Renal cortical epithelial cell (primary cell): ENCODE measurements around the gene EIF4G3. TPM values are rescaled to one million over a fixed set of nuclear protein-coding genes. Genes with fewer than 3 reads are reported as not detected.
"Not testable (repeated sequence)": the region's sequence is repeated elsewhere in the genome, so short reads cannot be mapped to it uniquely, and the experiment has no call there.

ENCODE experiments used
- DNase-seq: peaks from one replicate; pipeline ENCODE4 v3.0.0-alpha.2; 2011; ENCODE audit warnings: low read depth
- total RNA-seq: library from RNA; depleted of rRNA; stranded (reverse); fragments of >200 nt; gene quantifications from 2 replicates; pipeline ENCODE4 v1.2.3, GENCODE V29; 2014

The EIF4G3 gene
- total RNA-seq, 1 donor from 2014 or later = 95.3 TPM

GRCh38 chr1:21154717-21155116, 22.0 kb downstream of the EIF4G3 start:
- no peak for DNase-seq

- DNase-seq = no peak
Measured at GRCh38 chr1:21153388-21153787, 23.3 kb downstream of the EIF4G3 start.

GRCh38 chr1:21152423-21153100, 24.1 kb downstream of the EIF4G3 start:
- DNase-seq = no peak

DNA sequence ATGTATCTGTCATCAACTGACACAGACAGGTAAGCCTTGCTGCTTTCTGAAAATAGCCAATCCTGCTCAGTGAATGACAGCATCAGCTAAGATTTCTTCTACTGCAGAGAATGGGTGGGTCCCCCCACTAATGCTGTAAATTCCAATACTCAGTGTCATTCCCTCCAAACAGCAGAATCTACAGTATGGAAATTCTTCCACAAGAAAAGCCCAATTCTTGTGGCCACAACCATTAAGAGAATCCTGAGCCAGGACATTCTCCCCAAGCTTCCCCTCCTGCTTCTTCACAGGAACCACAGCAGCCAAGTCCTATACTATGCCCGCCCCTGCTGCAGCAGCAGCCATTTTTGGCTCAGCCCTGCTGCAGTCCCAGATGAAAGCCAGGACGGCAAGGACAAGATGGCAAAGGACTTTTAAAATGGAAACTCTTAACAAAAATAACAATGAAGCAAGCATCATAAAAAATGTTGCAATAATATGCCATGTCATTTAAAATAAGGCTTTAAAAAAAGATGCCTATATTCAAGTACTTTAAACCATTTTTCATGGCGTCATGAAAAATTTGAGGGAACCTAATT, 26.8 kb downstream of the EIF4G3 start:
- peak; percentile 78 for DNase-seq

DNA sequence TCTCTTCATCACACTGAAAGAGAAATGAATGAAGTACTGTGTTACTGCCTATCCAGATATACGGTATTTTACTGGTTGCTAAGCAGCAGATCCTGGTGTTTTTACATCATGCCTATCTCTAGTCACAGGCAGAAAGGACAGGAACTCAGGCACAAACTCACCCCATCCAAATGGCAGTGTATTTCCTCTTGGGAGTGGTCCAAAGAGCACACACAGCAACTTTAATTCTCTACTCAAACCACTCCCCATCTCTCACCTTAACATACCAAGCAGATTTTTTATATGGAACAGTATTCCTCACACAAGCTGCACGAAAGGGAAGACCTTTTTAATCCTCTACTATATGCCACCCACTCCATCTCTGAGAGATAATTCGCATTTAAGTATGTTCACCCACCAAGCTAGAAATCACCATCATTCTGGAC, 27.3 kb downstream of the EIF4G3 start:
- peak; percentile 63 for DNase-seq

GRCh38 chr1:21143752-21144151, 32.9 kb downstream of the EIF4G3 start:
- no peak for DNase-seq

DNA sequence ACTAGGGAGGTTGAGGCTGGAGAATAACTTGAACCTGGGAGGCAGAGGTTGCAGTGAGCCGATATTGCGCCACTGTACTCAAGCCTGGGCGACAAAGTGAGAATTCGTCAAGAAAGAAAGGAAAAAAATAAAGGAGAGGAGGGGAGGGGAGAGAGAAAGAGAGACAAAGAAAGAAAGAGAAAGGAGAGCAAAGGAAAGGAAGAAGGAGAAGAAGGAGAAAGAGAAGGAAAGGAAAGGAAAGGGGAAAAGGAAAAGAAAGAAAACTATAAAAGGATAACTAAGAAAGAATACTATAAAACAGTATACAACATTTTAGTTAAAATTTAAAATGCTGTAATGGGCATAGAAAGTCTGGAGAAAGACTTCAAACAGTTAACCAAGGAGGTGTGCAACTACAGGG, 33.6 kb downstream of the EIF4G3 start:
- DNase-seq = no peak

DNA sequence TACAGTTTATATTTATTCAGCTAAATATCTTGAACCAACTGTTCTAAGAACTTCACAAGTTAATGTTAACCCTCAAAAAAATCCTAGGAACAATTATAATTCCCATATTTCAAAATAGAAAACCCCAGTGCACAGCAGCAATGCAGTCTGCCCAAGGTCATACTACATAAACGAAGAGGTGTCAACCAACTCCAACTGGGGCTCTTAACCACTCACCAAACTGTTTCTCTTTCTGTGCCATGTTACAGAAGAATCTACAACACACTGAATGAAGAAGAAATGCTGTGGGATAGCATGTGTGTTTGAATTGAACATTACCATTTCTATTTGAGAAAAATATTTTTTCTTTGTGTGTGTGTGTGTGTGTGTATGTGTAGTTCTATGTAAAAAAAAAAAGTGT, 35.7 kb downstream of the EIF4G3 start:
- no peak for DNase-seq

- no peak for DNase-seq
Measured at GRCh38 chr1:21139601-21140000, 37.1 kb downstream of the EIF4G3 start.

- not testable (repeated sequence) for DNase-seq
Measured at GRCh38 chr1:21136344-21136743, 40.4 kb downstream of the EIF4G3 start.

GRCh38 chr1:21131200-21131599, 45.5 kb downstream of the EIF4G3 start:
- no peak for DNase-seq

DNA sequence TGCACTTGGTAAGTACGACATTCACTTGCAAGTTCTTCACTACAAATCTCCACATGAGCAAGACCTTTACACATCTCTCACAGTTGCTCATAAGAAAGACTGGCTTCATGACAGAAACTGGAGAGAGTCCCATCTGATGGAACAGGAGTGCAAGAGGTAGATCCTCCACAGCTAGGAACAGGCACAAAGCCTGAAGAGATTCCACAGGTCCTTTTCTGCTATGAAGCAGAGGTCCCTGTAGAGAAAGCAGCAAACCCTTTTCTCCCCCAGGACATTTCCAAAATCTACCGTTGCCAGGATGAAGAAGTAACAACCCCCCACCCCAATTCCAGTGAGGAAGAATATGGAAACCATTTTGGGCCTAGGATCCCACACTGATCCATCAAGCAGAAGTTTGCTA, 47.3 kb downstream of the EIF4G3 start:
- DNase-seq = no peak

DNA sequence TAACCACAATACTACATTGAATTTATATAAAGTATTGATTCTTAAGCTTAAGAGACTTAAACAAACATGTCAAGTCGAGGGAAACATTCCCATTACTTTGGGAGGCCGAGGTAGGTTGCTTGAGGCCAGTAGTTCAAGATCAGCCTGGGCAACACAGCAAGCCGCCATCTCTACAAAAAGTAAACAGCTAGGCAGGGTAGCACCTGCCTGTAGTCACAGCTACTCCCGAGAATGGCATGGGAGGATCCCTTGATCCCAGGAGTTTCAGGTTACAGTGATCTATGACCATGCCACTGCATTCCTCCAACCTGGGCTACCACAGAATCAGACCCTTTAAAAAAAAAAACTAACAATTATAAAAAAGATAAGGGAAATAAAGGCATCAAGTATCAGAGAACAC, 50.4 kb downstream of the EIF4G3 start:
- DNase-seq = no peak

DNA sequence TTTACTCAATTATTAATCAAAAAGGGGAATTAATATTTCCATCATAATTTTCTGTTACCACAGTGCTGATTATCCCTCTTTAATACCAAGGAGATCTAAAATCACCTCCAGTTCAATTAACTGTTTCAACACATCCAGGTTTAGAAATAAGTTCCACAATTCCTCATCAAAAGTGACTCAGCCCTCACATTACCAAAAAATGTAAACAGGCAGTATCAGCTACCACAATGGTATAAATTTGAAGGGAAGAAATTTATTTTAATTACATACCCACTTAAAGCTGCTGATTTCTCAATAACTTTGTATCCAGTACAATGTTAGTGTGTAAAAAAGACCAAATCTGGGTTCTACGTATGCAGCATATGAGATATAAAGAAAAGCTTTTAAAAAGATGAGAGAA, 51.9 kb downstream of the EIF4G3 start:
- peak; percentile 30 for DNase-seq

DNA sequence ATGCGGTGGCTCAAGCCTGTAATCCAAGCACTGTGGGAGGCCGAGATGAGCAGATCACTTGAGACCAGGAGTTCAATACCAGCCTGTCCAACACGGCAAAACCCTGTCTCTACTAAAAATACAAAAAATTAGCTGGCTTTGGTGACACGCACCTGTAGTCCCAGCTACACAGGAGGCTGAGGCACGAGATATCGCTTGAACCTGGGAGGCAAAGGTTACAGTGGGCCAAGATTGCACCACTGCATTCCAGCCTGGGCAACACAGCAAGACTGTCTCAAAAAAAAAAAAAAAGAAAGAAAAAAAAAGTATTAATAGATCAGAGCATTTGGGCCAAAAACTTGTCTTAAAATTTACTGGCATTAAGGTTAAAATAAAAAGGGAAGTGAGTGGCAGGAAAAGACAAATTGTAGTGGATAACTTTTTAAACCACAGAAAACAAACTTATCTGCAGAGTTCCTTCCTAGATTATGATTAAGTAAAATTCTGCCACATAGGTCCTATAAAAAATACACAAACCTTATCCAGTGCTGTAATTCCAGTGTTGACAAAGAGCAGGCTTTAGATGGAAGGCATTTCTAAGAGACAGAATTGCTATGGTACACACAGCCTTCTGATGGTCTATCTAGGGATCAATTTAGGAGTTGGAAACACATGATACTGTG, 53.3 kb downstream of the EIF4G3 start:
- no peak for DNase-seq

- DNase-seq = no peak
Measured at GRCh38 chr1:21121764-21122471, 54.8 kb downstream of the EIF4G3 start.

DNA sequence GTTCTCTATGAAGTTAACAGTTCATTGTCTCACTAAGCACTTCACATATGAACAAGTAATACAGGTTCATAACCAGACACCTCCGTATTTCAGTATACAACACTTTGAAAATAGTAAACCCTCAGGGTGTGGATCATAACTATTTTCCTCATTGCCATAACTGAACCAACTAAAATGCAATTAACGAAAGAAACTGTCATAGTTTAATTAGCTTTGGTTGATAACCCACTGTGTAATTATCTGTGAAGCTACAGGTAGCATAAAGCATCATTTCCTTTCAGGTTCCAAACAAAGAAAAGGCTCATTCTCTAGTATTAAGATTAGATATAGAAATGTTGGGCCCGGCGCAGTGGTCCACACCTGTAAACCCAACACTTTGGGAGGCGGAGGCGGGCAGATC, 58.5 kb downstream of the EIF4G3 start:
- DNase-seq = no peak

GRCh38 chr1:21117597-21118001, 59.1 kb downstream of the EIF4G3 start:
- no peak for DNase-seq

DNA sequence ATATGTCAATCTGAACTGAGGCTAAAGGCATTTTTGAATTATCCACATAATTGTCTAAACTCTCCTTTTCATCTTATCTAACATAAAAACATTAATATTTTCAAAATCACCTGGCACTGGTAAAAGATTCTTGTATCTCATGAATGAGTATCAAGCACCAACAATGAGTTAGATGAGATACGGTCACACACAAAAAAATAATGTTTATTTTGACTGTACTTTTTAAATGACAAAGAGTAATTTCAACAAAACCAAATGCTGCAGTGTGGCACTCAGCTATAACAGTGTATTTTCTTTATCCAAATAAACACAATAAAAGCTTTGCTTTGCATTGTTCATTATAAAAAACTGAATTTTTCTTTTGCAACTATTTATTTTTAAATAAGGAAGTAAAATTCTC, 59.5 kb downstream of the EIF4G3 start:
- no peak for DNase-seq

- peak; percentile 69 for DNase-seq
Measured at GRCh38 chr1:21115098-21115760, 61.5 kb downstream of the EIF4G3 start.

GRCh38 chr1:21114431-21114830, 62.3 kb downstream of the EIF4G3 start:
- DNase-seq = no peak

DNA sequence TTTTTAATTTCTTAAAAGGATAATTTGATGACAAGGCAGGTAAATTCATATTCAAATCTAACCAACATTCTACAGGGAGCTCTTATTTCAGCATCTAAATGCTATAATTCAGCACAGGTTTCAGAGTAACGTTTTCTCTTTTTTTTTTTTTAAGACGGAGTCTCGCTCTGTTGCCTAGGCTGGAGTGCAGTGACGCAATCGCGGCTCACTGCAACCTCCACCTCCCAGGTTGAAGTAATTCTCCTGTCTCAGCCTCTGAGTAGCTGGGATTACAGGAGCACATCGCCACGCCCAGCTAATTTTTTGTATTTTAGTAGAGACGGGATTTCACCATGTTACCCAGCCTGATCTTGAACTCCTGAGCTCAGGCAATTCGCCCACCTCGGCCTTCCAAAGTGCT, 66.5 kb downstream of the EIF4G3 start:
- DNase-seq = no peak
